HepG2 (cell line): ENCODE results near the gene GRB2. TPM values are rescaled to one million over a fixed set of nuclear protein-coding genes. Genes with fewer than 3 reads are reported as not detected.
A peak's percentile ranks its signal among the peaks of the same experiment; 100 is the strongest.

ENCODE experiments used
- ARNTL ChIP-seq: sonication (generic); formaldehyde crosslinking; IDR thresholded peaks from 2 replicates; pipeline ENCODE4 v1.4.0; 2020; ENCODE audit warnings: mild to moderate bottlenecking, missing genetic modification reagents
- ATM ChIP-seq: fragments of 450-650 bp; IDR thresholded peaks from 2 replicates; pipeline ENCODE4 v1.7.1; 2017; ENCODE audit warnings: mild to moderate bottlenecking, borderline replicate concordance
- EZH2 ChIP-seq: conservative IDR thresholded peaks from 2 replicates; pipeline ENCODE4 v1.6.1; 2012; ENCODE audit warnings: mild to moderate bottlenecking, low read depth, low read length, moderate library complexity
- NFYB ChIP-seq: sonication (generic); formaldehyde crosslinking; IDR thresholded peaks from 2 replicates; pipeline ENCODE4 v1.4.0; 2020; ENCODE audit warnings: missing genetic modification reagents
- RBM39 ChIP-seq: fragments of 200-400 bp; formaldehyde crosslinking; IDR thresholded peaks from one replicate; pipeline ENCODE4 v1.6.1; 2018; ENCODE audit warnings: antibody characterized with exemption, mild to moderate bottlenecking, low read depth, low read length; ENCODE audit not compliant: poor library complexity, severe bottlenecking
- SNAPC5 ChIP-seq: sonication (generic); formaldehyde crosslinking; IDR thresholded peaks from 2 replicates; pipeline ENCODE4 v1.8.1; 2023; ENCODE audit warnings: mild to moderate bottlenecking, missing genetic modification reagents, borderline replicate concordance
- STAT6 ChIP-seq: sonication (generic); formaldehyde crosslinking; IDR thresholded peaks from 2 replicates; pipeline ENCODE4 v1.4.0; 2020; ENCODE audit warnings: missing genetic modification reagents, mild to moderate bottlenecking, borderline replicate concordance
- TAF1 ChIP-seq: sonication (generic); formaldehyde crosslinking; IDR thresholded peaks from 2 replicates; pipeline ENCODE4 v1.4.0; 2020; ENCODE audit warnings: missing genetic modification reagents
- TFDP2 ChIP-seq: sonication (generic); formaldehyde crosslinking; IDR thresholded peaks from 2 replicates; pipeline ENCODE4 v1.4.0; 2020; ENCODE audit warnings: missing genetic modification reagents
- THAP11 ChIP-seq: IDR thresholded peaks from 2 replicates; pipeline ENCODE4 v1.6.1; 2016; ENCODE audit warnings: missing biosample characterization, missing genetic modification reagents
- YEATS4 ChIP-seq: sonication (generic); formaldehyde crosslinking; IDR thresholded peaks from 2 replicates; pipeline ENCODE4 v1.4.0; 2020; ENCODE audit warnings: missing genetic modification reagents, borderline replicate concordance
- ZFY ChIP-seq: sonication (generic); formaldehyde crosslinking; IDR thresholded peaks from 2 replicates; pipeline ENCODE4 v1.4.0; 2020; ENCODE audit warnings: missing genetic modification reagents
- ZNF160 ChIP-seq: sonication (generic); formaldehyde crosslinking; IDR thresholded peaks from 2 replicates; pipeline ENCODE4 v1.8.0; 2022; ENCODE audit warnings: mild to moderate bottlenecking, inconsistent platforms, missing genetic modification reagents
- ZNF274 ChIP-seq: sonication (generic); formaldehyde crosslinking; IDR thresholded peaks from 2 replicates; pipeline ENCODE4 v1.5.1; 2020; ENCODE audit warnings: mild to moderate bottlenecking, missing genetic modification reagents
- ZNF383 ChIP-seq: sonication (generic); formaldehyde crosslinking; IDR thresholded peaks from 2 replicates; pipeline ENCODE4 v1.4.0; 2020; ENCODE audit warnings: missing genetic modification reagents, mild to moderate bottlenecking, borderline replicate concordance
- ZNF766 ChIP-seq: sonication (generic); formaldehyde crosslinking; IDR thresholded peaks from 2 replicates; pipeline ENCODE4 v1.5.0; 2020; ENCODE audit warnings: missing genetic modification reagents, borderline replicate concordance
- ZNF83 ChIP-seq: sonication (generic); formaldehyde crosslinking; IDR thresholded peaks from 2 replicates; pipeline ENCODE4 v1.4.0; 2020; ENCODE audit warnings: missing genetic modification reagents, mild to moderate bottlenecking, borderline replicate concordance
- polyA plus RNA-seq, 8 experiments: library from polyadenylated mRNA; depleted of rRNA in 3 of 8; stranded (reverse) in 7 of 8; unstranded in 1 of 8; fragments of >200 nt; fragmentation: Illumina TruSeq in 4 of 8; extraction: Trizol in 4 of 8; gene quantifications; 2 replicates each; pipeline versions ENCODE4 v1.2.1 to v1.2.3, GENCODE V29; 2011 to 2016; ENCODE audit warnings: low read depth in 4 of 8, missing spikeins in 1 of 8, mixed read lengths in 1 of 8; ENCODE audit not compliant: insufficient read depth in 1 of 8
- total RNA-seq, 5 experiments: library from RNA; depleted of rRNA; stranded (reverse); fragments of >200 nt; fragmentation: Illumina TruSeq; extraction: Trizol; gene quantifications; 2 replicates each; pipeline ENCODE4 v1.2.3, GENCODE V29; 2016; ENCODE audit warnings: low read depth in 1 of 5
- TF ChIP-seq, protein P1 (sequence below): IDR thresholded peaks from 2 replicates; pipeline ENCODE4 v1.6.1; 2018; ENCODE audit warnings: missing genetic modification reagents, mild to moderate bottlenecking, missing compliant biosample characterization
- TF ChIP-seq, protein P2 (sequence below): sonication (generic); formaldehyde crosslinking; IDR thresholded peaks from 2 replicates; pipeline ENCODE4 v1.4.0; 2020; ENCODE audit warnings: mild to moderate bottlenecking, missing genetic modification reagents, borderline replicate concordance
- TF ChIP-seq, protein P3 (sequence below): sonication (generic); formaldehyde crosslinking; IDR thresholded peaks from 2 replicates; pipeline ENCODE4 v1.5.1; 2020; ENCODE audit warnings: mild to moderate bottlenecking, missing genetic modification reagents, borderline replicate concordance

Gene GRB2
- total and polyA plus RNA-seq, 2 of the 13 experiments (the other 11 are each of a cell fraction or from before 2014, with no cell fraction given), result 84.6 to 92.3 TPM

DNA sequence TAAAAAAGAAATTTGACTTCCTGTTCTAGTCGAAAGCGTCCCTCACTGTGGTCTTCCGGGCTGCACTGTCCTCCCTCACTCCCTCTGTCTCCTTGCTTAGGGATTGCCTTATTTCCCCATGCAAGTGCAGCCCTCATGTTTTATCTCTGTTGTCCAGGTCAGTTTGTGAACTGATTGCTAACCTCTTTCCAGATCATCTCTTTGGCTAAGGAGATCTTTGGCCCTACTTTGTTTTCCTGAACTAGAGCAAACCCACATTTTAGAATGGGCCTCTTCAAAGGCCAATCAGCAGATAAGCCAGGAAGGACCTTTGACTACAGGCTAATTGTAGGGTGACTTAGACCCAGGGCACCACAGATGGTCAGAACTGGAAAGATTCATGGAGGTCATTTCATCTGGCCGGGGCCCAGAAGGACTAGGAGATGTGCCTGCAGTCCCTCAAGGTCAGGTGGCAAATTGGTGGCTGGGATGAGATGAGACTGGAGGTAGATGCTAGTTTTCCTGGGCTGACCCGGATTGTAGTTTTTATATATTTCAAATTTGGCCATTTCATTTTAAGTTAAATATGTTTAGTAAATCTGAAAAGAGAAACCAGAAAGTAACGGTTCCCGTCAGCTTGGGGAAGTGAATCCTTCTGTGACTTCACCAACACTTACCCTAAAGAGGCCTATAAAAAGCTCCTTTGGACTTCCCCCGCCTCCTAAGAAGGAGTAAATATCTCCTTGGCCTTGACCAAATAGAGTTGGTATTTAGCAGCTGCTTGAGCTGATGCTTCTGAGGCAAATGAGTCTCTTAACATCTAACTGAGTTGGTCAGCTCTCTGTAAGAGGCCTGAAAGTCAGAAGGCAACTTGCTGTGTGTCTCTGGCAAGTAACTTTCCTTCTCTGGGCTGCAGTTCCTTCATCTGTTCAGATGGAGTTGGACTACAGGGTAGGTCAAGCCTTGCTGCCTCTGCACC lies 110.0 kb downstream of the GRB2 start (continued):
- TF ChIP-seq SNAPC5 (CRISPR knock-in tag) (no peak), THAP11 (CRISPR knock-in tag) (peak; percentile 85), TFDP2 (CRISPR knock-in tag) (peak; percentile 37; the same call in 1 of the 2 replicates), NFYB (CRISPR knock-in tag) (peak; percentile 73), ZFY (CRISPR knock-in tag) (peak; percentile 69), ZNF160 (CRISPR knock-in tag) (no peak), ARNTL (CRISPR knock-in tag) (peak; percentile 75; the same call in 1 of the 2 replicates), ZNF274 (no peak), ZNF766 (no peak), ZNF383 (CRISPR knock-in tag) (no peak), ZNF83 (CRISPR knock-in tag) (no peak), EZH2 (no peak), RBM39 (no peak), TAF1 (CRISPR knock-in tag) (peak; percentile 59; the same call in 1 of the 2 replicates), STAT6 (CRISPR knock-in tag) (peak; percentile 90), YEATS4 (CRISPR knock-in tag) (peak; percentile 76), ATM (no peak)
- TF ChIP-seq, protein P1, sequence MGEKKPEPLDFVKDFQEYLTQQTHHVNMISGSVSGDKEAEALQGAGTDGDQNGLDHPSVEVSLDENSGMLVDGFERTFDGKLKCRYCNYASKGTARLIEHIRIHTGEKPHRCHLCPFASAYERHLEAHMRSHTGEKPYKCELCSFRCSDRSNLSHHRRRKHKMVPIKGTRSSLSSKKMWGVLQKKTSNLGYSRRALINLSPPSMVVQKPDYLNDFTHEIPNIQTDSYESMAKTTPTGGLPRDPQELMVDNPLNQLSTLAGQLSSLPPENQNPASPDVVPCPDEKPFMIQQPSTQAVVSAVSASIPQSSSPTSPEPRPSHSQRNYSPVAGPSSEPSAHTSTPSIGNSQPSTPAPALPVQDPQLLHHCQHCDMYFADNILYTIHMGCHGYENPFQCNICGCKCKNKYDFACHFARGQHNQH (CRISPR knock-in tag), result peak; percentile 64
- TF ChIP-seq, protein P2, sequence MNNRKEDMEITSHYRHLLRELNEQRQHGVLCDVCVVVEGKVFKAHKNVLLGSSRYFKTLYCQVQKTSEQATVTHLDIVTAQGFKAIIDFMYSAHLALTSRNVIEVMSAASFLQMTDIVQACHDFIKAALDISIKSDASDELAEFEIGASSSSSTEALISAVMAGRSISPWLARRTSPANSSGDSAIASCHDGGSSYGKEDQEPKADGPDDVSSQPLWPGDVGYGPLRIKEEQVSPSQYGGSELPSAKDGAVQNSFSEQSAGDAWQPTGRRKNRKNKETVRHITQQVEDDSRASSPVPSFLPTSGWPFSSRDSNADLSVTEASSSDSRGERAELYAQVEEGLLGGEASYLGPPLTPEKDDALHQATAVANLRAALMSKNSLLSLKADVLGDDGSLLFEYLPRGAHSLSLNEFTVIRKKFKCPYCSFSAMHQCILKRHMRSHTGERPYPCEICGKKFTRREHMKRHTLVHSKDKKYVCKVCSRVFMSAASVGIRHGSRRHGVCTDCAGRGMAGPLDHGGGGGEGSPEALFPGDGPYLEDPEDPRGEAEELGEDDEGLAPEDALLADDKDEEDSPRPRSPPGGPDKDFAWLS (CRISPR knock-in tag), result no peak
- TF ChIP-seq, protein P3, sequence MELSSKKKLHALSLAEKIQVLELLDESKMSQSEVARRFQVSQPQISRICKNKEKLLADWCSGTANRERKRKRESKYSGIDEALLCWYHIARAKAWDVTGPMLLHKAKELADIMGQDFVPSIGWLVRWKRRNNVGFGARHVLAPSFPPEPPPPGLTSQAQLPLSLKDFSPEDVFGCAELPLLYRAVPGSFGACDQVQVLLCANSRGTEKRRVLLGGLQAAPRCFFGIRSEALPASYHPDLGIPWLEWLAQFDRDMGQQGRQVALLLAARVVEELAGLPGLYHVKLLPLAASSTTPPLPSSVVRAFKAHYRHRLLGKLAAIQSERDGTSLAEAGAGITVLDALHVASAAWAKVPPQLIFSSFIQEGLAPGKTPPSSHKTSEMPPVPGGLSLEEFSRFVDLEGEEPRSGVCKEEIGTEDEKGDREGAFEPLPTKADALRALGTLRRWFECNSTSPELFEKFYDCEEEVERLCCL, result no peak
